GM10266 (cell line): Measurements from ENCODE around the gene PRAMEF2.
"Not testable (repeated sequence)": the region's sequence is repeated elsewhere in the genome, so short reads cannot be mapped to it uniquely, and the experiment has no call there.

Experiments
- DNase-seq: peaks from one replicate; pipeline ENCODE4 v3.0.0; 2012; ENCODE audit errors: extremely low spot score
- TF ChIP-seq, protein P1 (sequence below): IDR thresholded peaks from 2 replicates; pipeline ENCODE4 v1.5.1; 2012; ENCODE audit warnings: mild to moderate bottlenecking, low read depth; ENCODE audit not compliant: control insufficient read depth, insufficient read depth; ENCODE audit errors: missing control alignments

The PRAMEF2 gene

DNA sequence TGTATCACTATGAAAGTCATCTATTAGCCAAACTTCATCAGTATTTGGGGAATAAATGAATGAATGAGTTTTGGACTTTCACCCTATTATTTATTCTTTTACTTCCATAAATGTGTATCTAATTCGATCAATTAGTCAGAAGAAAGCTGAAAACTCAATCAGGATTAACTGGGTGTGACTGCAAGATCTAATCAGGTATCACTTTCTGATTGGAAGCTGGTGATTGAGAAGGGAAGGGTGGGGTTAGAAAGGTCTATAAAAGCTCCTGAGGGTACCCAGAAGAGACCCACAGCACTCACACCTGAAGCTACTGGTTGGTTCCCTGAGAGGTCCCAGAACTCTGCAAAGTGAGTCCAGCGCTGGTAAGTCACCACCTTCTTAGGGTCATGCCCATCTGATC, at the start of gene PRAMEF2:
TSS of gene PRAMEF2 (plus strand) at position 301 of the 400 bp plus-strand sequence. CDS start 1,924 bp downstream, outside the sequence.
- not testable (repeated sequence) for DNase-seq

- TF ChIP-seq, protein P1, sequence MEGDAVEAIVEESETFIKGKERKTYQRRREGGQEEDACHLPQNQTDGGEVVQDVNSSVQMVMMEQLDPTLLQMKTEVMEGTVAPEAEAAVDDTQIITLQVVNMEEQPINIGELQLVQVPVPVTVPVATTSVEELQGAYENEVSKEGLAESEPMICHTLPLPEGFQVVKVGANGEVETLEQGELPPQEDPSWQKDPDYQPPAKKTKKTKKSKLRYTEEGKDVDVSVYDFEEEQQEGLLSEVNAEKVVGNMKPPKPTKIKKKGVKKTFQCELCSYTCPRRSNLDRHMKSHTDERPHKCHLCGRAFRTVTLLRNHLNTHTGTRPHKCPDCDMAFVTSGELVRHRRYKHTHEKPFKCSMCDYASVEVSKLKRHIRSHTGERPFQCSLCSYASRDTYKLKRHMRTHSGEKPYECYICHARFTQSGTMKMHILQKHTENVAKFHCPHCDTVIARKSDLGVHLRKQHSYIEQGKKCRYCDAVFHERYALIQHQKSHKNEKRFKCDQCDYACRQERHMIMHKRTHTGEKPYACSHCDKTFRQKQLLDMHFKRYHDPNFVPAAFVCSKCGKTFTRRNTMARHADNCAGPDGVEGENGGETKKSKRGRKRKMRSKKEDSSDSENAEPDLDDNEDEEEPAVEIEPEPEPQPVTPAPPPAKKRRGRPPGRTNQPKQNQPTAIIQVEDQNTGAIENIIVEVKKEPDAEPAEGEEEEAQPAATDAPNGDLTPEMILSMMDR = no peak
- DNase-seq = no peak
Observed at GRCh38 chr1:12809933-12810332, 47.0 kb upstream of the PRAMEF2 start.

DNA sequence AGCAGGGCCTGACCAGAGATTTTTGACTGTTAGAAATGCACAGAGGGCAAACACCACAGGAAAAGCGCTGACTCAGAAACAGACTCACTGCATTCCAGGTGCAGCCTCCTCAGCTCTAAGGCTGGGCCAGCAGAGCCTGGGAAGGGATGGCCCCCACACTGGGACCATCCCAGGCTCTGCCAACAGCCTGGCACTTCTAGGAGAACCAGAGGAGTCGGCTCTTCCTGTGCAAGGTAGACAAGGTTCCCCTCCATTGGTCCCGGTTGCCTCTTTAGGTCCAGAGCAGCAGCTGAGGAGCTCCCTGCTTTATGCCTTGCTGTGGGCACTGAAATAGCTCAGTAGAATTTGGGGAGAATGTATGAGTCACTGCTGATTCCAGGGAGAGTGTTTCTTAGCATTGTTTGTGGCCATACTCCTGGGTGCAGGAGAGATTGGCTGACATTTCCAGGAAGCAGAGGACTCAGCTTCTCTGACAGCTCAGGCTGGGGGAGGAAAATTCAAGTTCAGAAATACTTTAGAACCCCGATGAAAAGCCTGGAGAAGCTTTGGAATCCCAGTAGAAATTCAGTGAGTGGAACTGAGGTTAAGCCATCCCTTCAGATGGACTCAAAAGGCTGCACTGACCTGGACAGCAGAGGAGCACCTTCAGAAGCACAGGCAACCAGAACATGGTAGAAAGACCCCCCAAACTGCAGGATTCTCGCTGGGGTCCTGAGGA, 46.0 kb upstream of the PRAMEF2 start:
- TF ChIP-seq, protein P1 = no peak
- DNase-seq = no peak

GRCh38 chr1:12811409-12811784, 45.5 kb upstream of the PRAMEF2 start:
- DNase-seq = no peak
- TF ChIP-seq, protein P1 = no peak

- not testable (repeated sequence) for DNase-seq
Observed at GRCh38 chr1:12819061-12819460, 37.8 kb upstream of the PRAMEF2 start.

GRCh38 chr1:12831310-12831709, 25.6 kb upstream of the PRAMEF2 start, which contains the start of gene PRAMEF11:
Gene PRAMEF11, minus strand, starts transcription at chr1:12831410. Its CDS starts 2,621 bp downstream, at chr1:12828789.
- DNase-seq = not testable (repeated sequence)

DNA sequence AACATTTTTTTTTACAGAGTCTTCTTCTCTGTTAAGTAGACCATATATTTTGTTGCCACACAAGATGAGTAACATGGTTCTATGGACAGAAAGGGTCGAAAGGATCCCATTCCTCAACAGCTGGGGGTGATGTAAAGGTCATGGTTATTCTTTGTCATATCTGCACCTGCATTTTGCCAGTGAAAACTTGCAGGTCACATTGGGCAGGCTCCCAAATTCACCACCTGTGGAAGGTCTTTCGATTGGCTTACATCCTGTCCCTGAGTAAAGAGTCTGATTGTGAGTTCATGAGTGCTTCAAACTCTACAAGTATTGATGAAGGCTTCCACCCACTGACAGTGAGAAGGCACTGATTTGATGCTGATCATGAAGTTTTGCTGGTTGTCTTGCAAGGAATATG, 23.6 kb upstream of the PRAMEF2 start:
- DNase-seq = not testable (repeated sequence)

DNA sequence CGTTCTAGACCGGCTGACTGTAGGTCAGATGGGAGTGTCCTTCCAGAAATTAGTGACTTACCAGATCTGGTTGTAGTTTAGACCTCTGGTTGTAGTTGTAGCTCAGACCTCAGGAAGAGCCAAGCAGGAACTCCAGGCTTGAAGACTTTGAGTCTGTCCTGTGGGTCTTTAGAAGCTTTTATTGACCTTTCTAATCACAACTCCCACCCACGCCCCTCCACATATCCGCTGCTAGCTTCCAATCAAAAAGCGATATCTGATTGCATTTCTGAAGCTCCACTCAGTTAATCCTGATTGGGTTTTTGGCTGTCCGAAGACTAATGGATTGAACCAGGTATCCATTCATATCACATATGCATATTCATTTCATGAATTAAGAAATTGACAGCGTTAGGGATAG, 8.3 kb upstream of the PRAMEF2 start, which contains the start of gene HNRNPCL1:
TSS of gene HNRNPCL1 (minus strand) at position 101 of the 400 bp plus-strand sequence. CDS start 431 bp downstream, outside the sequence.
- DNase-seq = not testable (repeated sequence)

GRCh38 chr1:12851779-12852178, 5.1 kb upstream of the PRAMEF2 start:
- no peak for DNase-seq
- TF ChIP-seq, protein P1 = no peak

DNA sequence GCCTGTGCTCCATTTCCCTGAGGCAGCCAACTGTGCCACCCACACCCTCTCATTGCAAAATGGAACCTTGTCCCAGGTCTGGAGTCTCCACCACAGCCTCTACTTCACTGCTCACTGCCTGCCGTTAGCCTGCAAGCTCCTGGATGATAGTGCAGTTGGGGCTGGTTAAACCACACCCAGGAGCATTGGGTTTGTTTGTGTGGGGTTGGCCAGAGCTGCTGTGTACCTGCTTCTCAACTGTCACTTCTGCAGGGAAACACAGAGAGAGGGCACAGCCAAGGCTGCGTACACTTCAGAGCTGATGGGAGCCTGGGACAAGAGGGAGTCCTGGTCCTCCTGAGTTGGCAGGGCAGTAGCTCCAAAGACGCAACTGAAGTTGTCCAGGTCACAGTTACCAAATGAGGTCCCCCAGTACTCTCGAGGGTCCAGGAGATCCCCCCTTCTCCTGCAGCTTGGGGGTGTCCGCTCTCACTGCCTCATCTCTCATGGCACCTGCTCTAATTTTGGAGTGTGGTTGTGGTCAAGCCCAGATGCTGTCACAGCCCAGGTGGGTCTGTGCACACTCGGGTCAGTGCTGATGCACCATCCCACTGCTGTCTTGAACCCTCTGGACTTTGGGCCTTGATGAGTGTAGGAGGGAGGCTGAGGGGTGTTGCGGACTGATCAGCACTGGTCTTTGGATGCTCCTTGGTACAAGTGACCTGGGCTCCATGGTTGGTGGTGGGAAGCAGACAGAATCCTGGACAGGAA, 6.4 kb downstream of the PRAMEF2 start:
- not testable (repeated sequence) for DNase-seq

- not testable (repeated sequence) for DNase-seq
Observed at GRCh38 chr1:12878453-12878852, 21.6 kb downstream of the PRAMEF2 start.

DNA sequence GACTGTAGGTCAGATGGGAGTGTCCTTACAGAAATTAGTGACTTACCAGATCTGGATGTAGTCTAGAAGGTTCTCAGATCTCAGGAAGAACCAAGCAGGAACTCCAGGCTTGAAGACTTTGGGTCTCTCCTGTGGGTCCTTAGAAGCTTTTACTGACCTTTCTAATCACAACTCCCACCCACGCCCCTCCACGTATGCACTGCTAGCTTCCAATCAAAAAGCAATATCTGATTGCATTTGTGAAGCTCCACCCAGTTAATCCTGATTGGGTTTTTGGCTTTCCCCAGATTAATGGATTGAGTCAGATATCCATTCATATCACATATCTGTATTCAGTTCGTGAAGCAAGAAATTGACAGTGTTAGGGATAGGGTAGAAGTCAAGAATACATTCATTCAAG, 29.2 kb downstream of the PRAMEF2 start, which contains the start of gene PRAMEF4:
TSS of gene PRAMEF4 (minus strand) at position 101 of the 400 bp plus-strand sequence. CDS start 2,807 bp downstream, outside the sequence.
- DNase-seq = not testable (repeated sequence)

- DNase-seq = not testable (repeated sequence)
Observed at GRCh38 chr1:12898170-12898569, 41.3 kb downstream of the PRAMEF2 start, which contains the start of gene PRAMEF10. Gene PRAMEF10, minus strand, starts transcription at chr1:12898270. Its CDS starts 2,423 bp downstream, at chr1:12895847.

DNA sequence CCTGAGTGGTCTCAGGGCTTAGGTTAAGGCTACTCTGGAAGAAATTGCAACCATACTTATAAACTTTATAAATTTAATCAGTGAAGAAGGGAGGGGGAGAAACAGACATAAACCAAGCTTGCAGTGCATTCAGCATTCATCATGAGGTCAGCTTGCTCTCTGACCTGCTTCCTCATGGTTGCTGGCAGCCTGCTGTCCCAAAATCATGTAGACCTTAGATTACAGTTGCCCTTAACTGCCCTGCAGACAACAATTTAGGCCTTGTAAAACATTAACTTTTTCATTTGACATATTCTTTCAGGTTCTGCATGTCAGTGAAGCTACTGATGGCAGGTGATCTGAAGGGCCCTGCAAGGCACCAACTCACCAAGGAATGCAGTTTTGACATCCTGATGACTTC, 42.3 kb downstream of the PRAMEF2 start:
- DNase-seq = not testable (repeated sequence)

DNA sequence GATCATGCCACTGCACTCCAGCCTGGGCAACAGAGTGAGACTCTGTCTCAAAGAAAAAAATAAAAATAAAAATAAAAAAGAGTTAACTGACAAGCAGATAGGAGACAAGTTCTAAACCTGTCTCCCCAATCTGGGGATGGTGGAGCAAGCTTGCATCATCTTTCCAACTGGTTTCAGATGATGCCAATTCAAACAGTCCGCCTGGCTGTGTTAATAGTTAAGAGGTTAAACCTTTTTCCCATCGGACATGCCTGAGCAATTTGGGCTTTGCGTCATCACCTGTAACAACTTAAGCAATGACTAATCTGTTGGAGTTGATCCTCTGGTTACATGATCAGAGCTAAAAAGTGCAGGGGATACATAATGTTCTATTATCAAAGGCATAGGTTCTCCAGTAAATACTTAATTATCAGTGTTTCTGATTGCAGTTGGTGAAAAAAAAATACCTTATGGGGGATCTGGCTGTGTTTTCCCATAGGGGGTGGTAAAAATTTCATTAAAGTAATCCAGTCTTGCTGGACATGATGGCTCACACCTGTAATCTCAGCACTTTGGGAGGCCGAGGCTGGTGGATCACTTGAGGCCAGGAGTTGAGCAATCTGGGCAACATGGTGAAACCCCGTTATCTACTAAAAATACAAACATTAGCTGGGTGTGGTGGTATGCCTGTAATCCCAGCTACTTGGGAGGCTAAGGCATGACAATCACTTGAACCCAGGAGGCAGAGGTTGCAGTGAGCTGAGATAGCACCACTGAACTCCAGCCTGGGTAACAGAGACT, 47.1 kb downstream of the PRAMEF2 start:
- DNase-seq = not testable (repeated sequence)
